Thoracic aorta (tissue), 2 donors: ENCODE results near the gene SRGAP1. TPM values are rescaled to one million over a fixed set of nuclear protein-coding genes. Genes with fewer than 3 reads are reported as not detected.

Experiments
- ATAC-seq: fragments of 150-250 bp; one replicate; pipeline ENCODE4 v1.8.0; 2017; ENCODE audit warnings: low read depth; ENCODE audit not compliant: insufficient number of reproducible peaks, low FRiP score
- DNase-seq: peaks from one replicate; pipeline ENCODE4 v3.0.0-alpha.2; 2020; ENCODE audit warnings: low spot score
- H3K27ac ChIP-seq, 2 donors: fragments of 200-600 bp; sonication (generic); 1 replicate in 1 of 2; 2 replicates in 1 of 2; pipeline ENCODE4 v1.5.1; 2016; ENCODE audit warnings: mild to moderate bottlenecking in 2 of 2, moderate library complexity in 2 of 2
- H3K27me3 ChIP-seq: fragments of 200-600 bp; sonication (generic); replicated peaks from 2 replicates; pipeline ENCODE4 v1.6.0; 2016; ENCODE audit warnings: mild to moderate bottlenecking; ENCODE audit not compliant: insufficient read depth
- H3K36me3 ChIP-seq: fragments of 200-600 bp; sonication (generic); one replicate; pipeline ENCODE4 v1.5.1; 2016
- H3K4me1 ChIP-seq, 2 donors: fragments of 200-600 bp; sonication (generic); 1 replicate in 1 of 2; 2 replicates in 1 of 2; pipeline versions ENCODE4 v1.5.1 to v1.6.0; 2016; ENCODE audit warnings: low read depth in 2 of 2, mild to moderate bottlenecking in 1 of 2; ENCODE audit not compliant: control insufficient read depth in 1 of 2
- H3K4me3 ChIP-seq: fragments of 200-600 bp; sonication (generic); 2 replicates; pipeline ENCODE4 v1.5.1; 2016; ENCODE audit warnings: mild to moderate bottlenecking
- H3K9me3 ChIP-seq: fragments of 200-600 bp; sonication (generic); 2 replicates; pipeline ENCODE4 v1.5.1; 2016
- total RNA-seq, 2 donors: library from RNA; depleted of rRNA; stranded (reverse); fragments of >200 nt; gene quantifications; one replicate each; pipeline versions ENCODE4 v1.1.0 to v1.2.3, GENCODE V29; 2016
- TF ChIP-seq, protein P1 (sequence below): fragments of 200-600 bp; sonication (generic); IDR thresholded peaks from one replicate; pipeline ENCODE4 v1.5.1; 2019; ENCODE audit warnings: antibody characterized with exemption

The SRGAP1 gene
- total RNA-seq, 2 donors from 2014 or later: 7.9 to 24.1 TPM

DNA sequence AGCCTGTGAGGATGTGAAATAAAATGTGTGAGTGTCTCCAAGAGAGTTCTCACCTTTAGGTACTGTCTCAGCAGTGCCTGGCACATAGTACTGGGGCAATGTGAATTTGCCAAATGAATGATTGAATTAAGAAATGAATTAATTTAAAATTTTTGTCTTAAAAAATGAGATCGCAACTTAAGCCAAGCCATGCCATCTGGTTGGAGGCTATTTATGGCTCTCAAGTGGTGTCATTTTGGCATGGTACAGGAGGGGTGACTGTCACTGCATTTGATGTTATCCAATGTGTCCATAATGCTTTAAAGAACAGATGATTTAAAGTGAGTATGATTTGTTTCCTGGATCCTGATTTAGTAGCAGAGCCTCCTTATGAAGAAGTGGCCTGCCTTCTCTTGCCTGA lies 80.3 kb downstream of the SRGAP1 start:
- DNase-seq: no peak
- H3K4me1 ChIP-seq: no peaks in the 10 kb centered on the region
- H3K4me3 ChIP-seq: no peak overlapping the region
- H3K27me3 ChIP-seq: no peaks in the 10 kb centered on the region
- H3K9me3 ChIP-seq: no peaks in the 10 kb centered on the region
- no peak for ATAC-seq
- TF ChIP-seq, protein P1, sequence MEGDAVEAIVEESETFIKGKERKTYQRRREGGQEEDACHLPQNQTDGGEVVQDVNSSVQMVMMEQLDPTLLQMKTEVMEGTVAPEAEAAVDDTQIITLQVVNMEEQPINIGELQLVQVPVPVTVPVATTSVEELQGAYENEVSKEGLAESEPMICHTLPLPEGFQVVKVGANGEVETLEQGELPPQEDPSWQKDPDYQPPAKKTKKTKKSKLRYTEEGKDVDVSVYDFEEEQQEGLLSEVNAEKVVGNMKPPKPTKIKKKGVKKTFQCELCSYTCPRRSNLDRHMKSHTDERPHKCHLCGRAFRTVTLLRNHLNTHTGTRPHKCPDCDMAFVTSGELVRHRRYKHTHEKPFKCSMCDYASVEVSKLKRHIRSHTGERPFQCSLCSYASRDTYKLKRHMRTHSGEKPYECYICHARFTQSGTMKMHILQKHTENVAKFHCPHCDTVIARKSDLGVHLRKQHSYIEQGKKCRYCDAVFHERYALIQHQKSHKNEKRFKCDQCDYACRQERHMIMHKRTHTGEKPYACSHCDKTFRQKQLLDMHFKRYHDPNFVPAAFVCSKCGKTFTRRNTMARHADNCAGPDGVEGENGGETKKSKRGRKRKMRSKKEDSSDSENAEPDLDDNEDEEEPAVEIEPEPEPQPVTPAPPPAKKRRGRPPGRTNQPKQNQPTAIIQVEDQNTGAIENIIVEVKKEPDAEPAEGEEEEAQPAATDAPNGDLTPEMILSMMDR: no peak
- H3K36me3 ChIP-seq: no peaks in the 10 kb centered on the region
- H3K27ac ChIP-seq: no peak overlapping the region

DNA sequence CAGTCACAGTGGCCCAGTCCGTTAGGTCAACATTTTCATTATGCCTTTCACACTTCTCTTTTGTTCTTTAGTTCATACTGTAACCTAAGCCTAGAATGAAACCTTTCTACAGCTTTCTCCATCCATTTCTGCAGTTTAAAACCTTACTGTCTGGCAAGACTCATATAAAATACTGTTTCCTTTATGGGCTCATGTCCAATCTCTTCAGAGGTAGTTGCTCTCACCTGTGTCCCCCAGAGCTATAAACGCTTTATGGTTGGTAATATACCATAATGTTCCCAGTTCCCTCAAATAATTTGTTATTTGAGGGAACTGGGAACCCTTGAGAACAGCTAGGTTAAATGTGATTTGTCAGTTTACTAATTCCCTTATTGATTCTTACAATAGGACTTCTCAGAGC lies 83.0 kb downstream of the SRGAP1 start:
- Histone ChIP-seq H3K27me3 (no peaks in the 10 kb centered on the region), H3K9me3 (no peaks in the 10 kb centered on the region), H3K4me1 (no peaks in the 10 kb centered on the region), H3K27ac (no peak overlapping the region), H3K36me3 (no peaks in the 10 kb centered on the region), H3K4me3 (no peak overlapping the region)
- DNase-seq (no peak), ATAC-seq (no peak)
- TF ChIP-seq, protein P1: no peak

DNA sequence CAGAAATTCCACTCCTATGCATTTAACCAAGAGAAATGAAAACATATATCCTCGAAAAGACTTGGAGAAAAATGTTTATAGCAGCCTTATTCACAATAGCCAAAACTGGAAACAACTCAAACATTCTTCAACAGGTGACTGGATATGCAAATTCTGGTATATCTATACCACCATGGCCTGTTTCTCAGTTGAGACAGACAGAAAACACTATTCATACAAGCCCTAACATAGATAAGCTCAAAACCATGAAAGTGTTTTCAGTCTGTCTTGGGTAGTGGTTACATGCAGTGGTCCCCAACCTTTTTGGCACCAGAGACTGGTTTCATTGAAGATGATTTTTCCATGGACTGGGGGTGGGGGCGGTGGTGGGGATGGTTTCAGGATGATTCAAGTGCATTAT lies 83.8 kb downstream of the SRGAP1 start:
- Histone ChIP-seq H3K27me3 (no peaks in the 10 kb centered on the region), H3K4me3 (no peak overlapping the region), H3K36me3 (no peaks in the 10 kb centered on the region), H3K9me3 (no peaks in the 10 kb centered on the region), H3K27ac (no peak overlapping the region), H3K4me1 (no peaks in the 10 kb centered on the region)
- ATAC-seq (no peak), DNase-seq (no peak)
- TF ChIP-seq, protein P1: no peak

DNA sequence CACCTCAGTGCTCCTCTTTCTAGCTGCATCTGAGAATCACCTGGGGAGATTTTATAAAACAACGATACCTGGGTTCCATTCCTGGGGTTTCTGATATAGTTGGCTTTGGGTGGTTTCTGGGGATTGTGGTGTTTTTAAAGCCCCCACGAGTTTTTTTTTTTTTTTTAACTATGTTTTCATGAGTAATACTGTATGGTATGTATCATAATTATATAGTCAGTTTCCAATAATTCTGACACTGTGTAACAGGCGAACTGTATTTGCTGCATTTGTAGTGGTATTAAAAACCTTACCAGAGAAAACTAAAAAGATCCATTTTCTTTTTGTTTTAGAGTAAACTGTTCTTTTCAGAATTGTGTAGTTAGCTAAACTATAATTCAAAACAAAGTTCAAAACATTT lies 84.9 kb downstream of the SRGAP1 start:
- no peak for ATAC-seq
- no peak overlapping the region for H3K27ac ChIP-seq
- H3K27me3 ChIP-seq: no peaks in the 10 kb centered on the region
- H3K9me3 ChIP-seq: no peaks in the 10 kb centered on the region
- DNase-seq: no peak
- no peaks in the 10 kb centered on the region for H3K4me1 ChIP-seq
- TF ChIP-seq, protein P1: no peak
- H3K4me3 ChIP-seq: no peak overlapping the region
- H3K36me3 ChIP-seq: no peaks in the 10 kb centered on the region

- Histone ChIP-seq H3K27me3 (no peaks in the 10 kb centered on the region), H3K9me3 (no peaks in the 10 kb centered on the region), H3K27ac (no peak overlapping the region), H3K4me1 (peaks cover 5% of the 10 kb centered on the region in 2 donors), H3K4me3 (no peak overlapping the region), H3K36me3 (no peaks in the 10 kb centered on the region)
- DNase-seq (no peak), ATAC-seq (no peak)
- TF ChIP-seq, protein P1: no peak
These were observed 86.5 kb downstream of the SRGAP1 start for GRCh38 chr12:63930971-63931370.
